Spleen (tissue), 13 donors: ENCODE results near the gene LRIG3. TPM values are rescaled to one million over a fixed set of nuclear protein-coding genes. Genes with fewer than 3 reads are reported as not detected.

ENCODE experiments used
- DNase-seq: peaks from one replicate; pipeline ENCODE4 v3.0.0-alpha.2; 2020
- H3K27ac ChIP-seq, 8 donors: fragments of 200-600 bp; sonication (generic) in 7 of 8; 1 replicate in 4 of 8; 2 replicates in 4 of 8; pipeline versions ENCODE4 v1.5.0 to v1.8.0; 2016 to 2021; ENCODE audit warnings: inconsistent platforms in 4 of 8, mild to moderate bottlenecking in 4 of 8, moderate library complexity in 1 of 8
- H3K27me3 ChIP-seq, 7 donors: fragments of 200-600 bp; sonication (generic) in 6 of 7; replicated peaks in 1 of 7; 1 replicate in 4 of 7; 2 replicates in 3 of 7; pipeline versions ENCODE4 v1.5.0 to v1.8.0; 2016 to 2021; ENCODE audit warnings: inconsistent platforms in 3 of 7, mild to moderate bottlenecking in 1 of 7
- H3K36me3 ChIP-seq, 6 donors: fragments of 200-600 bp; sonication (generic) in 5 of 6; 1 replicate in 4 of 6; 2 replicates in 2 of 6; pipeline versions ENCODE4 v1.5.0 to v1.8.0; 2016 to 2021; ENCODE audit warnings: inconsistent platforms in 2 of 6
- H3K4me1 ChIP-seq, 6 donors: fragments of 200-600 bp; sonication (generic) in 5 of 6; 1 replicate in 3 of 6; 2 replicates in 3 of 6; pipeline versions ENCODE4 v1.5.0 to v1.8.0; 2016 to 2021; ENCODE audit warnings: inconsistent platforms in 3 of 6
- H3K4me3 ChIP-seq, 8 donors: fragments of 200-600 bp; sonication (generic) in 7 of 8; 1 replicate in 4 of 8; 2 replicates in 4 of 8; pipeline versions ENCODE4 v1.5.0 to v1.8.0; 2016 to 2021; ENCODE audit warnings: inconsistent platforms in 4 of 8, mild to moderate bottlenecking in 4 of 8, moderate library complexity in 2 of 8
- H3K9me3 ChIP-seq, 8 donors: fragments of 200-600 bp; sonication (generic) in 7 of 8; 1 replicate in 4 of 8; 2 replicates in 4 of 8; pipeline versions ENCODE4 v1.5.0 to v1.8.0; 2016 to 2021; ENCODE audit warnings: inconsistent platforms in 4 of 8
- POLR2A ChIP-seq, 3 donors: fragments of 450-650 bp; IDR thresholded peaks; one replicate each; pipeline ENCODE4 v1.5.1; 2017; ENCODE audit warnings: antibody characterized with exemption in 3 of 3, mild to moderate bottlenecking in 1 of 3
- POLR2AphosphoS5 ChIP-seq, 3 donors: sonication (generic); formaldehyde crosslinking; IDR thresholded peaks; one replicate each; pipeline ENCODE4 v1.5.1; 2017; ENCODE audit warnings: antibody characterized with exemption in 3 of 3
- WGBS, 5 donors: extraction: QIAGEN DNeasy Blood & Tissue Kit in 3 of 5; methylation state at CpG; one replicate each; pipeline versions ENCODE4 v1.1.5 to v1.1.7; 2013 to 2018; 5-methylcytosine and 5-hydroxymethylcytosine counted together
- intact Hi-C: fragments of 100-400 bp; cut with DNase I; formaldehyde crosslinking; loops from one replicate; pipeline ENCODE4 v1.15.0; 2023; ENCODE audit warnings: low total_unique reads
- long read RNA-seq, 2 donors: transcript quantifications; one replicate each; lab custom pipeline, GENCODE V29; 2026
- polyA plus RNA-seq, 3 donors: library from polyadenylated mRNA; stranded (reverse); fragments of 200-250 nt; gene quantifications; one replicate each; pipeline ENCODE4 v1.2.1, GENCODE V29; 2013
- total RNA-seq, 7 donors: library from RNA; depleted of rRNA in 3 of 7; stranded (reverse); fragments of >200 nt in 3 of 7; fragmentation: NEBNext Ultra II Directional in 4 of 7; extraction: Animal tissue kit (Norgen Biotek cat#: 25700) in 4 of 7; gene quantifications; one replicate each; pipeline versions ENCODE4 v1.1.0 to v1.2.1, GENCODE V29; 2016 to 2021
- TF ChIP-seq, protein P1 (sequence below), 11 experiments: fragments of 200-600 bp in 7 of 11; fragments of 450-650 bp in 4 of 11; sonication (generic) in 4 of 11; IDR thresholded peaks in 8 of 11; conservative IDR thresholded peaks in 3 of 11; 1 replicate in 7 of 11; 2 replicates in 4 of 11; pipeline versions ENCODE4 v1.4.0 to v1.8.0; 2016 to 2021; ENCODE audit warnings: antibody characterized with exemption in 11 of 11, inconsistent platforms in 4 of 11, mild to moderate bottlenecking in 1 of 11
- donor health status: healthy with polysubstance abuse.
- donor health status: DM: no; HTN: no; CAD: no; lungs with moderate emphysema.
- donor health status: DM: no; HTN: no; CAD: no.
- donor health status: Bipolar disorder and iron deficiency.
- donor health status: healthy.
- donor health status: DM: no; HTN: no; CAD: no.
- donor health status: DM: yes; HTN: yes; CAD: no.

The LRIG3 gene, protein sequence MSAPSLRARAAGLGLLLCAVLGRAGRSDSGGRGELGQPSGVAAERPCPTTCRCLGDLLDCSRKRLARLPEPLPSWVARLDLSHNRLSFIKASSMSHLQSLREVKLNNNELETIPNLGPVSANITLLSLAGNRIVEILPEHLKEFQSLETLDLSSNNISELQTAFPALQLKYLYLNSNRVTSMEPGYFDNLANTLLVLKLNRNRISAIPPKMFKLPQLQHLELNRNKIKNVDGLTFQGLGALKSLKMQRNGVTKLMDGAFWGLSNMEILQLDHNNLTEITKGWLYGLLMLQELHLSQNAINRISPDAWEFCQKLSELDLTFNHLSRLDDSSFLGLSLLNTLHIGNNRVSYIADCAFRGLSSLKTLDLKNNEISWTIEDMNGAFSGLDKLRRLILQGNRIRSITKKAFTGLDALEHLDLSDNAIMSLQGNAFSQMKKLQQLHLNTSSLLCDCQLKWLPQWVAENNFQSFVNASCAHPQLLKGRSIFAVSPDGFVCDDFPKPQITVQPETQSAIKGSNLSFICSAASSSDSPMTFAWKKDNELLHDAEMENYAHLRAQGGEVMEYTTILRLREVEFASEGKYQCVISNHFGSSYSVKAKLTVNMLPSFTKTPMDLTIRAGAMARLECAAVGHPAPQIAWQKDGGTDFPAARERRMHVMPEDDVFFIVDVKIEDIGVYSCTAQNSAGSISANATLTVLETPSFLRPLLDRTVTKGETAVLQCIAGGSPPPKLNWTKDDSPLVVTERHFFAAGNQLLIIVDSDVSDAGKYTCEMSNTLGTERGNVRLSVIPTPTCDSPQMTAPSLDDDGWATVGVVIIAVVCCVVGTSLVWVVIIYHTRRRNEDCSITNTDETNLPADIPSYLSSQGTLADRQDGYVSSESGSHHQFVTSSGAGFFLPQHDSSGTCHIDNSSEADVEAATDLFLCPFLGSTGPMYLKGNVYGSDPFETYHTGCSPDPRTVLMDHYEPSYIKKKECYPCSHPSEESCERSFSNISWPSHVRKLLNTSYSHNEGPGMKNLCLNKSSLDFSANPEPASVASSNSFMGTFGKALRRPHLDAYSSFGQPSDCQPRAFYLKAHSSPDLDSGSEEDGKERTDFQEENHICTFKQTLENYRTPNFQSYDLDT
- 100 to 1,000 TPM in 1 of 7 donors, 10 to 100 TPM in 6; 20.7 to 110 (median 34.2) TPM for total RNA-seq
- 1 to 10 TPM; 1.3 to 3.5 (median 2.3) TPM for polyA plus RNA-seq
- long read RNA-seq, donor 1, partial matches to known transcripts: 5 of 8 reads
- long read RNA-seq, donor 1, other reads (novel, unspliced or antisense): 0 of 8 reads
- long read RNA-seq, donor 2, full-length matches to known transcripts: 2 of 8 reads
- long read RNA-seq, donor 2, partial matches to known transcripts: 6 of 8 reads
- long read RNA-seq, donor 2, other reads (novel, unspliced or antisense): 0 of 8 reads

DNA sequence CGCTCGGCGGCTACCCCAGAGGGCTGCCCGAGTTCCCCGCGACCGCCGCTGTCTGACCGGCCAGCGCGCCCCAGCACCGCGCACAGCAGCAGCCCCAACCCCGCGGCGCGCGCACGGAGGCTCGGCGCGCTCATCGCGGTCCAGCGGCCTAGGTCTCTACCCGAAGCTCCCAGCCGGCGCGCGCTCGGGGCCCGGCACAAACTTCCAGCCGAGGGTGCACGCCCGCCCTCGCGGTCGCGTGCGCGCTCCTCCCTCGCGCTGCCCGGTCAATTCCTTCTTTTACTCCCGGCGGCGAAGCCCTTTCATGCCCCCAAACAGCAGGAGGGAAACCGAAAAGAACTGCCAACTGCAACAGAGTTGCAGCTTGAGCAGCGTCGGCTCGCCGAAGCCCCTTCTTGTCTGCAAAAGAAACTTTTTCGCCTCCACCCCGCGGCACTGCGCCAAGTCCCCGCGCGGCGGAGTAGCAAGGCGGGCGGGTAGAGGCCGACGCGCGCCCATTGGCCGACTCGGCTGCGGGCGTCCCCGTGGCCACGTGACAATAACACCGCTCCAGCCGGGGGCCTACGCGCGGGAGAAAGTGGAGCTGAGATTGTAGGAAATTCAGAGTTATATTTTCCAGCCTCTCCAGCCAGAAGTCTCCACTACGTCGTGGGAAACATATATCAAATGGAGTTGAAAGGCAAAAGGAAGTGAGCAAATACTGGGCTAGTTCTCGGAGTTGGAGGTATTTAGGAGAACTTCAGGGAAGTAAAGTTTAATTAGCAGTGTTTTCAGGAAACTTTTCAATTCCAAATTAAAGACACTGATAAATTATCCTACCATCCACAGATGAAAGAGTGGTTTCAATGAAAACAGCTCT, at the start of gene LRIG3:
TSS of gene LRIG3 (minus strand) at position 403 of the 859 bp plus-strand sequence. CDS start at position 134, 269 bp downstream.
- H3K36me3 ChIP-seq: no peaks in the 10 kb centered on the region
- intact Hi-C loops: no loop called here
- DNase-seq: peak; percentile 88
- H3K27ac ChIP-seq: peak within 1 kb of the TSS; percentile 17 to 93 (median 86)
- H3K9me3 ChIP-seq: no peaks in the 10 kb centered on the region
- H3K4me1 ChIP-seq: peaks cover 0 to 35% (median 14%) of the 10 kb centered on the region in 6 donors
- H3K4me3 ChIP-seq: peak within 1 kb of the TSS; percentile 31 to 81 (median 62)
- 1 to 2% (median 1%) methylated on average over 31 to 80 of the region's 80 CpGs for WGBS, 5 donors
- TF ChIP-seq, protein P1, sequence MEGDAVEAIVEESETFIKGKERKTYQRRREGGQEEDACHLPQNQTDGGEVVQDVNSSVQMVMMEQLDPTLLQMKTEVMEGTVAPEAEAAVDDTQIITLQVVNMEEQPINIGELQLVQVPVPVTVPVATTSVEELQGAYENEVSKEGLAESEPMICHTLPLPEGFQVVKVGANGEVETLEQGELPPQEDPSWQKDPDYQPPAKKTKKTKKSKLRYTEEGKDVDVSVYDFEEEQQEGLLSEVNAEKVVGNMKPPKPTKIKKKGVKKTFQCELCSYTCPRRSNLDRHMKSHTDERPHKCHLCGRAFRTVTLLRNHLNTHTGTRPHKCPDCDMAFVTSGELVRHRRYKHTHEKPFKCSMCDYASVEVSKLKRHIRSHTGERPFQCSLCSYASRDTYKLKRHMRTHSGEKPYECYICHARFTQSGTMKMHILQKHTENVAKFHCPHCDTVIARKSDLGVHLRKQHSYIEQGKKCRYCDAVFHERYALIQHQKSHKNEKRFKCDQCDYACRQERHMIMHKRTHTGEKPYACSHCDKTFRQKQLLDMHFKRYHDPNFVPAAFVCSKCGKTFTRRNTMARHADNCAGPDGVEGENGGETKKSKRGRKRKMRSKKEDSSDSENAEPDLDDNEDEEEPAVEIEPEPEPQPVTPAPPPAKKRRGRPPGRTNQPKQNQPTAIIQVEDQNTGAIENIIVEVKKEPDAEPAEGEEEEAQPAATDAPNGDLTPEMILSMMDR (IDR thresholded peaks at IDR 0.05 in 8 of 11, conservative IDR thresholded peaks at IDR 0.05 in 3 of 11): peak in 2 of 11 experiments; percentile 14 to 32
- TF ChIP-seq POLR2AphosphoS5 (IDR thresholded peaks at IDR 0.05): peak; percentile 54 to 89 (median 84)
- peak in 1 of 3 donors; percentile 31 for TF ChIP-seq POLR2A (IDR thresholded peaks at IDR 0.05)
- peaks cover 0 to 35% (median 12%) of the 10 kb centered on the region in 7 donors for H3K27me3 ChIP-seq

DNA sequence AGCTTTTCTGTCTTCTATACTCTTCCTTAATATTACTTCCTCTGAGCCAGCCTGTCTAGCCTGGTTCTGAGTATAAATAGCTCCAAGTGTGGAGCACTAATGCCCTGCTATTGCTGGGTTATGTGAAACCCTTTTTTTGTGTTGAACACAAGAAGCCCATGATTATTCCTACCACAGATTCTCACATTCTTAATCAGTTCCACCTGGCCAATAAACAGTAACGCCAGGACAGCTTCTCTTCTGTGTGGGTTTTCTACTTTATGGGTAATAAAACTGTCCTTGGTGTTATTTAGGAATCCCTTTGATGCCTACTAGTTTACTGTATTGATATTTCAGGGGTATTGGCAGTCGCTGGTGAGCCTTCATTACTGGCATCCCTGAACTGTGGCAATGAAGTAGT, 48.9 kb upstream of the LRIG3 start:
- no peaks in the 10 kb centered on the region for H3K9me3 ChIP-seq
- H3K27ac ChIP-seq: no peak overlapping the region
- no peaks in the 10 kb centered on the region for H3K4me1 ChIP-seq
- H3K27me3 ChIP-seq: no peaks in the 10 kb centered on the region
- DNase-seq: no peak
- intact Hi-C loops: no loop called here
- H3K36me3 ChIP-seq: no peaks in the 10 kb centered on the region
- TF ChIP-seq, protein P1 (IDR thresholded peaks at IDR 0.05 in 8 of 11, conservative IDR thresholded peaks at IDR 0.05 in 3 of 11): no peak
- TF ChIP-seq POLR2A (IDR thresholded peaks at IDR 0.05) (no peak), POLR2AphosphoS5 (IDR thresholded peaks at IDR 0.05) (no peak)
- WGBS, 5 donors: 68 to 80% (median 71%) methylated on average over 2 of the region's 2 CpGs
- H3K4me3 ChIP-seq: no peak overlapping the region

DNA sequence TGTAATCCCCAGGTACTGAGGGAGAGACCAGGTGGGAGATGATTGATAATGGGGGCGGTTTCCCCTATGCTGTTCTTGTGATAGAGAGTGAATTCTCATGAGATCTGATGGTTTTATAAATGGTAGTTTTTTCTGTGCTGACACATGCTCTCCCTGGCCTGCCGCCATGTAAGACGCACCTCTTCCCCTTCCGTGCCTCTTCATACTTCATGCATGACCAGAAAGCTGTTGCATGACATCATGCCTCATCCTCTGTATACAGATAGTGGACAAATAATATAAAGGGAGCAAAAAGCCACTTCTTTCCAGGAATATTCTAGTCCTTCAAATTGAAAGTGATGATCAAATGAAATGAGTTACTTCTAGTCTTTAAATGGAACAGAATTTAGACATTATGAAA, 47.3 kb upstream of the LRIG3 start:
- no peaks in the 10 kb centered on the region for H3K36me3 ChIP-seq
- no peaks in the 10 kb centered on the region for H3K4me1 ChIP-seq
- H3K9me3 ChIP-seq: no peaks in the 10 kb centered on the region
- no peaks in the 10 kb centered on the region for H3K27me3 ChIP-seq
- H3K4me3 ChIP-seq: no peak overlapping the region
- no peak overlapping the region for H3K27ac ChIP-seq
- 87 to 97% (median 90%) methylated on average over 4 of the region's 4 CpGs for WGBS, 5 donors
- intact Hi-C loops: no loop called here
- DNase-seq: no peak
- TF ChIP-seq, protein P1 (IDR thresholded peaks at IDR 0.05 in 8 of 11, conservative IDR thresholded peaks at IDR 0.05 in 3 of 11): no peak
- TF ChIP-seq POLR2A (IDR thresholded peaks at IDR 0.05): no peak
- TF ChIP-seq POLR2AphosphoS5 (IDR thresholded peaks at IDR 0.05): no peak
